GM19328 (cell line): ENCODE measurements around the gene EFCAB8.

Experiments
- ATAC-seq: cut with Tn5 transposase; IDR thresholded peaks from one replicate; pipeline ENCODE4 v1.9.1; 2021; ENCODE audit warnings: mild to moderate bottlenecking, moderate library complexity; ENCODE audit not compliant: unreplicated experiment

The EFCAB8 gene

GRCh38 chr20:32909451-32909850 is 50.7 kb downstream of the EFCAB8 start:
- ATAC-seq: no peak

GRCh38 chr20:32909896-32910571 is 51.3 kb downstream of the EFCAB8 start:
- no peak for ATAC-seq

- ATAC-seq: no peak
These were observed 52.6 kb downstream of the EFCAB8 start for GRCh38 chr20:32911355-32911754.

- no peak for ATAC-seq
These were observed 54.0 kb downstream of the EFCAB8 start for GRCh38 chr20:32912688-32913087.

- no peak for ATAC-seq
These were observed 55.3 kb downstream of the EFCAB8 start for GRCh38 chr20:32914031-32914430.

- ATAC-seq: no peak
These were observed 58.6 kb downstream of the EFCAB8 start for GRCh38 chr20:32917191-32917950.

GRCh38 chr20:32918296-32918695 is 59.6 kb downstream of the EFCAB8 start:
- ATAC-seq: no peak

GRCh38 chr20:32918751-32919150 is 60.0 kb downstream of the EFCAB8 start:
- no peak for ATAC-seq

- ATAC-seq: no peak
These were observed 61.3 kb downstream of the EFCAB8 start for GRCh38 chr20:32920066-32920465.

- no peak for ATAC-seq
These were observed 62.0 kb downstream of the EFCAB8 start for GRCh38 chr20:32920530-32921298.

- ATAC-seq: no peak
These were observed 63.7 kb downstream of the EFCAB8 start for GRCh38 chr20:32922466-32922865.

GRCh38 chr20:32924781-32925180 is 66.1 kb downstream of the EFCAB8 start:
- ATAC-seq: no peak

- no peak for ATAC-seq
These were observed 66.9 kb downstream of the EFCAB8 start for GRCh38 chr20:32925481-32926196.

GRCh38 chr20:32929162-32929561 is 70.4 kb downstream of the EFCAB8 start:
- no peak for ATAC-seq

GRCh38 chr20:32930181-32930580 is 71.5 kb downstream of the EFCAB8 start:
- no peak for ATAC-seq

GRCh38 chr20:32930701-32931100 is 72.0 kb downstream of the EFCAB8 start:
- ATAC-seq: no peak

GRCh38 chr20:32934580-32934979 is 75.9 kb downstream of the EFCAB8 start:
- ATAC-seq: no peak

GRCh38 chr20:32941155-32941885 is 82.6 kb downstream of the EFCAB8 start:
- no peak for ATAC-seq

- ATAC-seq: no peak
These were observed 84.8 kb downstream of the EFCAB8 start for GRCh38 chr20:32943490-32944052.

GRCh38 chr20:32945710-32946221 is 87.0 kb downstream of the EFCAB8 start:
- ATAC-seq: no peak
